Stimulated activated CD4-positive, alpha-beta T cell treated with anti-CD3 and anti-CD28 coated beads, TNF-alpha, amount 100 ng/mL, for 24 hours (primary cell): ENCODE results near the gene CPLANE1.
"Not testable (repeated sequence)": the region's sequence is repeated elsewhere in the genome, so short reads cannot be mapped to it uniquely, and the experiment has no call there.

Source experiments
- DNase-seq, 3 experiments: peaks; one replicate each; pipeline ENCODE4 v3.0.0-alpha.2; 2020; ENCODE audit warnings: low read depth in 3 of 3

CPLANE1 gene

DNA sequence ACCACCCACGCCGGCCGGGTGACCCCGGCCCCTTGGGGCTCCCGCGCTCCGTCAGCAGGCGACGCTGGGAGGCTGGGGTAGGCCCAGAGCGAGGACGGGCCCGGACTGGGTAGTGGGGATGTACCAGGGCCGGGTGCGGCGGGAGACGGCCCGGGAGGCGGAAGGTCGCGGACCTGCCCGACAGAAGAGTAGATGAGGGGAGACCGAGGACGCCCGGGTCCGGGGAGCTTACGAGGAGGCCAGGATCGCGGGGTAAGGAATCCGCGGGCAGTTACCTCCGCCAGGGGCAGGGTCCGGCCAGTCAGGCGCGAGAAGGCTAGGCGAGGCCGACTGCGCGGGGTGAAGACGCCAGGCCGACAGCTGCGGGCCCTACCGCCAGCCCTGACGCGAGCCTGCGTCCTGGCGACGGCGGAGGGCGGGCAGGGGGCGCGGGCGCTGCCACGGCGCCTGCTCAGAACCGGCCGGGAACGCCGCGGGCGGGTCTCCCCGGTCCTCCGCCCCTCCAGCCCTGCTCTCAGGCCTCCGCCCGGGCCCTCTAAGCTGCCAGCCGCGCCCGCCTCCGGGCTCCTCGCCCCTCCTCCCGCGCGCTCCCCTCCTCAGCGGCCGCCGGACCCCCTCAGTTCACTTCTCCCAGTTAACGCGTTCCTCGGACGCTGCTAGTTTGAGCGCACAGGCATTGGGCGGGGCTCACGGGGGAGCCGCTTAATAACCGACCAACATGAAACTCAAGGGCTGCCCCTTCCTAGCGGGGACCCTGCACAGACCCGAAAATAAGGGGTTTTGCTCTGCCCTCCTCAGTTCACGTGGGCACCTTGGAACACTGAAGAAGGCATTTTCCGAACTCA is at the start of gene CPLANE1:
CPLANE1 (minus strand) TSS at position 407 of the 845 bp plus-strand sequence. CDS start 1,678 bp downstream, outside the sequence.
- DNase-seq = peak; percentile 9 to 68 (median 39)

DNA sequence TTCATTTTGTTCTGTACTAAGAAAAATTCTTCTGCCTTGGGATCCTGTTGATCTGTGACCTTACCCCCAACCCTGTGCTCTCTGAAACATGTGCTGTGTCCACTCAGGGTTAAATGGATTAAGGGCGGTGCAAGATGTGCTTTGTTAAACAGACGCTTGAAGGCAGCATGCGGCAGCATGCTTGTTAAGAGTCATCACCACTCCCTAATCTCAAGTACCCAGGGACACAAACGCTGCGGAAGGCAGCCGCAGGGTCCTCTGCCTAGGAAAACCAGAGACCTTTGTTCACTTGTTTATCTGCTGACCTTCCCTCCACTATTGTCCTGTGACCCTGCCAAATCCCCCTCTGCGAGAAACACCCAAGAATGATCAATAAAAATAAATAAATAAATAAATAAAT is 47.1 kb upstream of the CPLANE1 start:
- not testable (repeated sequence) for DNase-seq

DNA sequence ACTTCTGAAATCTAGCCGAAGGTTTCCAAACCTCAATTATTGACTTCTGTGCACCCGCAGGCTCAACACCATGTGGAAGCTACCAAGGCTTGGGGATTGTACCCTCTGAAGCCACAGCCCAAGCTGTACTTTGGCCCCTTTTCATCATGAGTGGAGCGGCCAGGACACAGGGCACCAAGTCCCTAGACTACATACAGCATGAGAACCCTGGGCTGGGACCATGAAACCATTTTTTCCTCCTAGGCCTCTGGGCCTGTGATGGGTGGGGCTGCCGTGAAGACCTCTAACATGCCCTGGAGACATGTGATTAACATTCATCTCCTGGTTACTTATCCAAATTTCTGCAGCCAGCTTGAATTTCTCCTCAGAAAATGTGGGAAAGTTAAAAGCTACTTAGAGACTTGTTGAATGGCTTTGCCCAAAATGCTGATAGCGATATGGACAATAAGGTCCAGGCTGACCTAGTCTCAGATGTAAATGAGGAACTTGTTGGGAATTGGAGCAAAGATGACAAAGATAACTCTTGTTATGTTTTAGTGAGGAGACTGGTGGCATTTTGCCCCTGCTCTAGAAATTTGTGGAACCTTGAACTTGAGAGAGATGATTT is 34.1 kb upstream of the CPLANE1 start:
- no peak for DNase-seq

DNA sequence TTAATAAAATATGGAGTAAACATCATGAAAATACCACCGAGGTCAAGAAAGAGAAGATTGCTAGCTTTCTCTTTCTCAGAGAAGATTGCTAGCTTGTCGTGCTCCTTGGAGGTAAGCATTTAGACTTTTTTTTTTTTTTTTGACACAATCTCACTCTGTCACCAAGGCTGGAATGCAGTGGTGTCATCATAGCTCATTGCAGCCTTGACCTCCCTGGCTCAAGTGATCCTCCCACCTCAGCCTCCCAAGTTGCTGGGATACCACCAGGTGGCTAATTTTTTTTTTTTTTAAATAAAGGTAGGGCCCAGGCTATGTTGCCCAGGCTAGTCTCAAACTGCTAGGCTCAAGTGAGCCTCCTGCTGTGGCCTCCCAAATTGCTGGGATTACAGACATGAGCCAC is 26.3 kb upstream of the CPLANE1 start:
- DNase-seq = no peak

DNA sequence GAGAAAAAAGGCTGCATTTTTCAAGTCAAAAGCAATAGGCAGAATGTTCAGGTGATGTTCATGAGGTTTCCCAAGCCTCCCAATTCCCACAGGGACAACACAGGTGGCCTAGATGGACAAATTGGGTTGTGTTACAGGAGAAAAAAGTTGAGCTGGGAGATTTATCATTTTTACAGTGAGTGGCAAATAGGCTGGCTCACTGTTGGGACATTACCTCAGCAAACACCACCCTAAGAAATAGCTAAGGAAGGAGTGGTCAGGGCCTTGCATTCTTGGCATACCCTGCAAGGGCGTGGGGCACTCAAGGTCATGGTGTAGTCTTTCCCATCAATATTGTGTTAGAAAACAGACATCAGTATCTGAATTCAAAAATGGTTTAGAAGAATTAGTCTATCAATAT is 23.3 kb upstream of the CPLANE1 start:
- no peak for DNase-seq

DNA sequence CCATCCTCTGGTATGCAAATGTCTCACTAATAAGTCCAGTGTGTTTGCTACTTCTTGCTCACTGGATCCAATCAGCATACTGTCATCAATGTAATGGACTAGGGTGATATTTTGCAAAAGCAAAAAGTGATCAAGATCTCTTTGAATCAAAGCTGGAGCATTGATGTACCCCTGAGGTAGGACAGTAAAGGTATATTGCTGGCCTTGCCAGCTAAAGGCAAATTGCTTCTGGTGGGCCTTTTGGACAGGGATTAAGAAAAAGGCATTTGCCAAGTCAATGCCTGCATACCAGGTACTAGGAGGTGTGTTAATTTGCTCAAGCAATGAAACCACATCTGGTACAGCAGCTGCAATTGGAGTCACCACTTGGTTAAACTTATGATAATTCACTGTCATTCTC is 18.9 kb upstream of the CPLANE1 start:
- not testable (repeated sequence) for DNase-seq

DNA sequence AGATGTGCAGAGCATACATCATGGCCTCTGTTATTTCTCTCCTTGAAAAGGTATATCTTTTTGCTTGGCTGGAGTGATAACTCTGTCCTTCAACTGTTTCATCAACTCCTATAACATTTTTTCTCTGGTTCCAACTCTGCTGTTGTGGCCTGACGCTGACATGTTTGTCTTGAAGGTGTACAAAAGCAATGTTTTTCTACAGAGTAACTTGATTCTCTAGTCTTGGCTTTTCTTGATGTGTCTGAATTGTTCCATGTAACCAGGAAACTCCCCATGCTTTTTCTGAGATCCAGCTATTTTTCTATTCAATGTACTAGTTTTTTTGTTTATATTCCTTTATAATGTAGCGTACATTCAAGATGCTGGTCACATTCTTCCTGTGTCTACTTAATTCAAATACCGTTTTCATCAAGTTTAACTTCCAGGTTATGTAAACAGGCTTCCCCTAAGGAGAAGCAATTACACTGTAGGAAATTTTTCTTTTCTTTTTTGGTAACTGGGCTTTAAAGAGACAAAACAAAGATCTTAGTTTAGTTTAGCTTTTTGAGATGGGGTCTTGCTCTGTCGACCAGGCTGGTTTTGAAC is 6.7 kb upstream of the CPLANE1 start:
- DNase-seq = no peak

DNA sequence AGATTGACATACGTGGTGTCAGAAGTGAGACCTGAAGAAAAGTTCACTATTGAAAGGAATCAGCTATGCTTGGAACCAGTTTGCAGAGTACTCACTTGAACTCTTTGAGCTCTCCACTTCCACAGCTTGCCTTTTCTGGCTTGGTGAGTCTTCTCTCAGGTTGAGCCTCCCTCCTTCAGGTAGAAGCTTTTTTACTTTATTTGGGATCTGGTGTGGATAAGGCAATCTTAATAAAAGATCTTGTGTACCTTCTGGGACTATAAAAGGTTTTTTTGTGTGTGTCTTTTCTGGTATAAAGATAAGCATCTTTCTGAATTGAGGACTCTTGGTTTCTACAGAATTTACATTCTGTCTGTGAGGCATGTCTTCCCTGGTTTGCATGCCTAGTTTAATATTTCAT is 5.4 kb upstream of the CPLANE1 start:
- DNase-seq = no peak

DNA sequence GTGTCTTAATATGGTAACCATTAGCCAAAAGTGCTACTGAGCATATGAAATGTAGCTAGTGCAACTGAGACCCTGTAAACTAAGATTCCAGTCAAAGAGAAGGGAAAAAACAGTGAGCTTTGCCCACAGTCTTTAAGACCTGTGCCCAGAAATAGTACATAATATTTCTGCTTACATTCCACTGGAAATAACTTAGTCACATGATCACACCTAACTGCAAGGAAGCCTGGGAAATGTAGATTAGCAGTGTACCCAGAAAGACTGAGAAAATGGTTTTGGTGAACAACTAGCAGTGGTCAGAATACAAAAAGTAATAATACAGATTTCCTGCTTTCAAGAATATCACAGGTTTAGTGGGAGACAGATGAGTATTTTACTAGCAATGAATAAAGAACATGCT is 2.5 kb upstream of the CPLANE1 start:
- no peak for DNase-seq

DNA sequence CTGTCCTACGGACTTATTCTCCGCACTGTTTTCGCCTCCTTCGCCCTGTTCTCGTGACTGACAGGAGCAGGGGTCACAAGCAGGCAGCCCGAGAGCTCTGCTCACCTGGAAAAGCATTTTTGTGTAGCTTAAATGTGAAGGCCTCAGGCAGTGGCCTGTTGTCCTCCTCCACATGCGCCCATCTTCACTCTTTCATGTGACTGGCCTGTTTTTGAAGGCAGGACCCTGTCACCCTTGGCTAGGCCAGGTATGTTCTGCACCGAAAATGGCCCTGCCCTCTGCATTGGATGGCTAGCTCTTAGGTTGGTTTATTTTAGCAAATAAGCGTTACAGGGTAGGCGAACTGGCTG is 614 bp upstream of the CPLANE1 start:
- DNase-seq = no peak

DNA sequence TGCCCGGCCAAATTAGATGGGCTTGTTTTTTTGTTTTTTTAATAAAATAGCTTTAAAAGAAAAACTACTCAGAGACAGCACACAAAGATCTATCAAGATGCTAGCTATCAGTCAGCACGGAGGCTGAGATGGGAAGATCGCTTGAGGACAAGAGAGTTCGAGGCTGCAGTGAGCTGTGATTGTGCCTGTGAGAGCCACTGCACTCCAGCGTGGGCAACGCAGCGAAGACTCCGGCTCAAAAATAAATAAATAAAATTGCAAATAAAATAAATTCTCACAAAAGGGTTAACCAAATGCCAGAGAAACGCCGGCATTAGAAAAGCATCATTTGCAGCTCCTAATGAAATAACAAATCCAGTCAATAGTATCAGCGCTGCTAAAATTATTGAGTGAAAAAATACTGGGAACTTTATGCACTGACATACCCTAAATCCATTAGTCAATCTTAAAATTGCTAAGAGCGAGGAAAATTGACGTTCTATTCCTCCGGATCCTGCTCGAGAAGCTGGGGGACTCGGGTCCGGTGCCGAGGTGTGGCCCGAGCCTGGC is 681 bp downstream of the CPLANE1 start:
- no peak for DNase-seq

DNA sequence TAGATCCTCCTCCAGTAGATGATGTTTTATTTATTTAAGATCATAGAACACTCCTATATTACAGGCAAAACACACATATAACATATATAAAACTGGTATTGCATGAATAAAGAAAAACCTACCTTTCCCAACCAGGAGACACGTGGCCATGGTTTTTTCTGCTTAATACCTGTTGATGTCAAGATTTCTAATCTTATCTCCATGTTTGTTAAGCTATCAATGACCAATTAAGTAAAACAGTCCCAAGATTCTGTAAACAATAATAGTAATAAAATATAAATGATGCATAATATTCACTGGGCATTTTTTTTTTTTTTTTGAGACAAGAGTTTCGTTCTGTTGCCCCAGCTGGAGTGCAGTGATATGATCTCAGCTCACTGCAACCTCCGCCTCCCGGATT is 1.7 kb downstream of the CPLANE1 start:
- DNase-seq = no peak

DNA sequence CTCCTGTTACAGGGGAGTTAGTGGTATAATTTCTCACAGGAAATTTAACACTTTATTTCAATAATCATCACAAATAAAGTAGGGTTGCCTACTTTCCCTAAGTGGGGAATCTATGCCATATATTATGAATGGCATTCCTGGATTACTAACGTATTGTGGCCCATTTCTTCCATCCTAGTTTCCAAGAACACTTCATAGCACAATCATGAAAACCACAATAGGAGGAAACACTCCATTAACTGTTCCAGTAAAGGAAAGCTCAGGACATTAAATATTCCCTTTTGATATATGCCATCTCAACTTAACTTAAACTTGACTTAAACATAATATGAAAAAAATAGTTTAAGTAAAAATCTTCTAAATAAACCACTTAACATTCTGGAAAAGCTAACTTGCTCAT is 2.1 kb downstream of the CPLANE1 start:
- DNase-seq = no peak

DNA sequence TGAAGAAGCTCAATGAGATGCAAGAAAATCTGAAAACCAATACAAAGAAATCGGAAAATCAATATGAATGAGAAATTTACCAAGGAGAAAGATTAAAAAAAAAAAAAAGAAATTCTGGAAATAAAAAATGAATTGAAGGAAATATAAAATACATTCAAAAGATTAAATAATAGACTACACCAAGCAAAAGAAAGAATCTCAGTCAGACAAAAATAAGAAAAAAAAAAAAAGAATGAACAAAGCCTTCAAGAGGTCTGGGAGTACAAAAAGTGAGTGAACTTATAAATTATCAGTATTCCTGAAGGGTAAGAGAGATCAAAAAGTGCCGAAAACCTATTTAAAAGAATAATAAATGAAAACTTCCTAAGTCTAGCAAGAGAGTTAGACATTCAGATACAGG is 14.9 kb downstream of the CPLANE1 start:
- no peak for DNase-seq

DNA sequence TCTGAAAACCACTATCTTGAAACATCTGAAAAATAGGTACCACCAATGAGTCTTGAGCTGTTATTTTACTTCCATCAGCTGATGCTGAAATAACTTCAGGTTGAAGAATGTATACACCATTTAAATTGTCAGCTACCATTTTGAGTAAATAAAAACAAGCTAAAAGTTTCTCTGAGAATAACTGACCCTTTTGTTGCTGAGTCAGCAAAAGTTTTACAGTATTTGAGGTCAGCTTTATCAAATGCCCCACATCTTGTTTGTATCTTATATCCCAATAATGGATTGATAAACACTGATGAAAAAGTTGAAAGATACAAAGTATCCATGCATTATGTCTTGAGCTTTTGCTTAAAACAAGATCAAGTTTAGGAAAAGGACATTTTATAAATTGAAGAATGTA is 22.8 kb downstream of the CPLANE1 start:
- DNase-seq = no peak

DNA sequence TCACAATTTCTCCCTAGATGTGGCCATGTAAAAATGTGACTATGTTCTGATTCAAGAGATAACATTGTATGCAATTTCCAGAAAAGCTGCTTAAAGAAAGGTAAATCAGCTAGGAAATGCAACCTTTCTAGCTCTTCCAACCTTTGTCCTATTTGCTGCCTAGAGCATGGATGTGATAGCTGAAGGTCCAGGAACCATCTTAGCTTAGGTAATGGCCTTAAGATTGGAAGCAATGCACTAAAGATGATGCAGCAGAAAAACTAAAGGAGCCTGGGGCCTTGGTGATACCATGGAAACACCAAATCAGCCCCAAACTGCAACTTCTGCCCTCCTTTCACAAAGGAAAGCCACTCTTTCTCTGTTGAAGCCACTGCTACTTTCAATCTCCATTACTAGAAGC is 27.0 kb downstream of the CPLANE1 start:
- DNase-seq = no peak

DNA sequence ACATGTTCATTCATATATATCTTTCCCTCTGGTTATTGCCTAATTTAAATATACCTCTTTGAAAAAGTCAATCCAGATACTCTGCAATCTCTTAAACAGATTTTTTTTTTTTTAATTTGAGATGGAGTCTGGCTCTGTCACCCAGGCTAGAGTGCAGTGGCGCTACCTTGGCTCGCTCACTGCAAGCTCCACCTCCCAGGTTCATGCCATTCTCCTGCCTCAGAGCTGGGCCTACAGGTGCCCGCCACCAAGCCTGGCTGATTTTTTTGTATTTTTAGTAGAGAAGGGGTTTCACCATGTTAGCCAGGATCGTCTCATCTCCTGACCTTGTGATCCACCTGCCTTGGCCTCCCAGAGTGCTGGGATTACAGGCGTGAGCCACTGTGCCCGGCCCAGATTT is 28.8 kb downstream of the CPLANE1 start:
- DNase-seq = not testable (repeated sequence)

DNA sequence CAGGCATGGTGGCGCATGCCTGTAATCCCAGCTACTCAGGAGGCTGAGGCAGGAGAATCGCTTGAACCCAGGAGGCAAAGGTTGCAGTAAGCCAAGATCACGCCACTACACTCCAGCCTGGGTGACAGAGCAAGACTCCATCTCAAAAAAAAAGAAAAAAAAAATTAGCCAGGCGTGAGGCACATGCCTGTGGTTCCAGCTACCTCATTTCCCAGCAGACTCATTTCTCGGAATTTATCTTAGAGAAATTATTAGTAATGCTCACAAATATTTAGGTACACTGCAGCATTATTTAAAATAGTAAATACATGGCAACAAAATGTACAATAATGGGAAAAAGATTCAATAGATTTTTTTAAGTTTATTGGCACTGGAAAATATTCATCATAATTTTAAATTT is 29.8 kb downstream of the CPLANE1 start:
- DNase-seq = not testable (repeated sequence)

DNA sequence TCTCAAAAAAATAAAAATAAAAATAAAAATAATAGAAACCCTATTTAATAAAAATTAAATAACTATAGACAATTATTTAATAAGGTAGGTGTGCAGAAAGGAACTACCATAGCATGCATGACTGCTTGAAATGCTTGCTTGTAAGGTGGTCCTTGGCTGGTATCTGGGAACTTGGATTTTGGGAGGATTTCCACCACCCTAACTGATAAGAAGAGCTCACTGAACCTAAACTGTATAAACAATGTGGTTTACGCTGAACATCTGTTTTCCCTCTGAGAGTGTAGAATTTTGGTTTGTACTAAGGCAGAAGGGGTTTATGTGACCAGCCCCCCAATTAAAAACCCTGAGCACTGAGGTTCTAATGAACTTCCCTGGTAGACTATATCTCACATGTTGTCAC is 31.2 kb downstream of the CPLANE1 start:
- DNase-seq = no peak

DNA sequence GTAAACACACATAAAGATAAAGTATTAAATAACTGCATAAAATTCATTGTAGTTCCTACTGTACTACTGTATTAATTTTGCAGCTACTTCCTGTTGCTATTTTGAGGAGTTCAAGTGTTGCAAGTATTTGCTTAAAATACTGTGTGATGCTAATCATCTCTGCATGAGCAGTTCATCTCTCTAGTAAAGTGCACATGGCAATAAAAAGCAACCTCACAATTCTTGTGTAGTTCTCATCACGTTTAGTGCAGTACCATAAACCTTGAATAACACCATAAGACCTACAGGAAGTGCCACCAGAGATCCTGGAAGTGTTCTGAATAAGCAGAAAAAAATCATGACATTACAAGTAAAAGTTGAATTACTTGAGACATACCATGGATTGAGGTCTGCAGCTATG is 34.6 kb downstream of the CPLANE1 start:
- no peak for DNase-seq

DNA sequence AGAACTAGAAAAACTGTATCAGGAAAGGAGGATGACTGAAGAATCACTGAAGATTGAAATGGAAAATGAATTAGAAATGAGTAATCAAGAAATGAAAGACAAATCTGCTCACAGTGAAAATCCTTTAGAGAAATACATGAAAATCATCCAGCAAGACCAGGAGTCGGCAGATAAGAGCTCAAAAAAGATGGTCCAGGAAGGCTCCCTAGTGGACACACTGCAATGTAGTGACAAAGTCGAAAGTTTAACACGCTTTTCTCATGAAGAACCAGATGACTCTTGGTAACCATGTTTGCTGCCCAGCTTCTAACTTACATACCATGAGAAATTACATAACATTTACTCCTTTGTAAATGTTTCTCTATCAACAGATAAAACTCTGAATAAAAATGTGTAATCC is 37.1 kb downstream of the CPLANE1 start:
- DNase-seq = no peak

DNA sequence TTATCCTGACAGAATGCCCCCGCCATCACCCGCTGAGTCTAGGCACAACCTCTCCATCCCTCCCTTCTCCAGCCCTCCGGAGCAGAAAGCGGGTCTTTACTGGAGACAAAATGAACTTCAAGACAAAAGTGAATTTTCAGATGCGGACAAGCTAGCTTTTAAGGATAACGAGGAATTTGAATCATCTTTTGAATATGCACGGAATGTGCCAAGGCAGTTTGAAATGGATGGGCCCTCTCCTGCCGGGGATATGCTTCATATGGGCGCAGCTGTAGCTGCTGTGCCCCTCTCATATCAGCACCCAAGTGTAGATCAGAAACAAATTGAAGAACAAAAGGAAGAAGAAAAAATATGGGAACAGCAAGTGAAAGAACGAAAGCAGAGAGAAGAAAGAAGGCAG is 37.5 kb downstream of the CPLANE1 start:
- DNase-seq = no peak
